Smooth muscle cell (in vitro differentiated cells): Measurements from ENCODE around the gene FSTL4. TPM values are rescaled to one million over a fixed set of nuclear protein-coding genes. Genes with fewer than 3 reads are reported as not detected.

Experiments used
- DNase-seq: peaks from one replicate; lab custom pipeline; 2025; ENCODE audit not compliant: unreplicated experiment; lab: John Stamatoyannopoulos, UW
- H2AFZ ChIP-seq: fragments of 200-600 bp; sonication (generic); 2 replicates; pipeline ENCODE4 v1.6.0; 2016; ENCODE audit warnings: antibody characterized with exemption, low read depth, mild to moderate bottlenecking
- H3F3A ChIP-seq: fragments of 200-600 bp; sonication (generic); 2 replicates; pipeline ENCODE4 v1.6.0; 2017; ENCODE audit warnings: antibody characterized with exemption, low read depth
- H3K27ac ChIP-seq: fragments of 200-600 bp; sonication (generic); 2 replicates; pipeline ENCODE4 v1.5.1; 2016; ENCODE audit warnings: low read depth, mild to moderate bottlenecking
- H3K27me3 ChIP-seq: fragments of 200-600 bp; sonication (generic); 2 replicates; pipeline ENCODE4 v1.6.1; 2016; ENCODE audit warnings: low read depth, mild to moderate bottlenecking
- H3K36me3 ChIP-seq: fragments of 200-600 bp; sonication (generic); 2 replicates; pipeline ENCODE4 v1.5.1; 2016; ENCODE audit warnings: low read depth
- H3K4me1 ChIP-seq: fragments of 200-600 bp; sonication (generic); 2 replicates; pipeline ENCODE4 v1.5.1; 2016; ENCODE audit warnings: low read depth
- H3K4me2 ChIP-seq: fragments of 200-600 bp; sonication (generic); 2 replicates; pipeline ENCODE4 v1.6.0; 2016; ENCODE audit warnings: mild to moderate bottlenecking
- H3K4me3 ChIP-seq: fragments of 200-600 bp; sonication (generic); 2 replicates; pipeline ENCODE4 v1.5.1; 2016; ENCODE audit warnings: mild to moderate bottlenecking
- H3K79me2 ChIP-seq: fragments of 200-600 bp; sonication (generic); 2 replicates; pipeline ENCODE4 v1.6.0; 2016; ENCODE audit warnings: low read depth, mild to moderate bottlenecking
- H3K9ac ChIP-seq: fragments of 200-600 bp; sonication (generic); 2 replicates; pipeline ENCODE4 v1.6.0; 2016; ENCODE audit warnings: low read depth
- H3K9me3 ChIP-seq: fragments of 200-600 bp; sonication (generic); replicated peaks from 2 replicates; pipeline ENCODE4 v1.5.1; 2016; ENCODE audit warnings: low read depth
- H4K20me1 ChIP-seq: fragments of 200-600 bp; sonication (generic); 2 replicates; pipeline ENCODE4 v1.6.0; 2016; ENCODE audit warnings: low read depth
- CTCF ChIP-seq: fragments of 200-600 bp; sonication (generic); IDR thresholded peaks from 2 replicates; pipeline ENCODE4 v1.5.1; 2017; ENCODE audit warnings: borderline replicate concordance, mild to moderate bottlenecking, antibody characterized with exemption; ENCODE audit not compliant: insufficient read depth, poor library complexity, severe bottlenecking
- WGBS: methylation state at CpG from one replicate; pipeline ENCODE4 v1.1.7; 2016; ENCODE audit warnings: low lambda C conversion rate; 5-methylcytosine and 5-hydroxymethylcytosine counted together
- polyA plus RNA-seq: library from polyadenylated mRNA; unstranded; fragments of >200 nt; fragmentation: Nextera tagmentation; extraction: Ambion mirVana; gene quantifications from 2 replicates; pipeline ENCODE4 v1.2.1, GENCODE V29; 2016
- total RNA-seq: library from RNA; depleted of rRNA; stranded (reverse); fragments of >200 nt; gene quantifications from 2 replicates; pipeline ENCODE4 v1.2.3, GENCODE V29; 2014

Gene FSTL4
- total and polyA plus RNA-seq, 2 experiments from 2014 or later: 0.49 TPM; not detected in 1

GRCh38 chr5:133299021-133299420 lies 313.3 kb downstream of the FSTL4 start:
- WGBS: 89% methylated on average over 1 of the region's 1 CpG
- Histone ChIP-seq H3K4me2 (no peak overlapping the region), H3K27me3 (peaks cover 4% of the 10 kb centered on the region), H4K20me1 (no peaks in the 10 kb centered on the region), H3K4me3 (no peak overlapping the region), H2AFZ (no peak overlapping the region), H3K27ac (no peak overlapping the region), H3F3A (no peaks in the 10 kb centered on the region), H3K9me3 (no peaks in the 10 kb centered on the region), H3K36me3 (no peaks in the 10 kb centered on the region), H3K79me2 (no peaks in the 10 kb centered on the region), H3K9ac (no peak overlapping the region), H3K4me1 (no peaks in the 10 kb centered on the region)
- DNase-seq: no peak
- no peak for TF ChIP-seq CTCF

- no peak for TF ChIP-seq CTCF
- WGBS: 84% methylated on average over 4 of the region's 4 CpGs
- no peak overlapping the region for H3K4me2 ChIP-seq
Measured at GRCh38 chr5:133298447-133298846, 313.9 kb downstream of the FSTL4 start.

GRCh38 chr5:133297293-133297692 lies 315.0 kb downstream of the FSTL4 start:
- H3K79me2 ChIP-seq: no peaks in the 10 kb centered on the region
- H2AFZ ChIP-seq: no peak overlapping the region
- no peak overlapping the region for H3K9ac ChIP-seq
- H3K27me3 ChIP-seq: peaks cover 4% of the 10 kb centered on the region
- no peaks in the 10 kb centered on the region for H3F3A ChIP-seq
- no peaks in the 10 kb centered on the region for H3K4me1 ChIP-seq
- no peaks in the 10 kb centered on the region for H3K36me3 ChIP-seq
- H3K4me3 ChIP-seq: no peak overlapping the region
- no peak overlapping the region for H3K27ac ChIP-seq
- TF ChIP-seq CTCF: no peak
- H3K9me3 ChIP-seq: no peaks in the 10 kb centered on the region
- no peaks in the 10 kb centered on the region for H4K20me1 ChIP-seq
- DNase-seq: no peak
- H3K4me2 ChIP-seq: no peak overlapping the region
- WGBS: 89% methylated on average over 5 of the region's 5 CpGs

More at GRCh38 chr5:133298447-133298846, 313.9 kb downstream of the FSTL4 start:
- no peaks in the 10 kb centered on the region for H3F3A ChIP-seq
- no peak for DNase-seq
- no peaks in the 10 kb centered on the region for H3K4me1 ChIP-seq
- no peaks in the 10 kb centered on the region for H3K79me2 ChIP-seq
- peaks cover 4% of the 10 kb centered on the region for H3K27me3 ChIP-seq
- no peak overlapping the region for H3K4me3 ChIP-seq
- no peak overlapping the region for H3K9ac ChIP-seq
- no peaks in the 10 kb centered on the region for H3K9me3 ChIP-seq
- H2AFZ ChIP-seq: no peak overlapping the region
- H3K27ac ChIP-seq: no peak overlapping the region
- no peaks in the 10 kb centered on the region for H4K20me1 ChIP-seq
- no peaks in the 10 kb centered on the region for H3K36me3 ChIP-seq

- no peaks in the 10 kb centered on the region for H3K27me3 ChIP-seq
- TF ChIP-seq CTCF: no peak
- no peak overlapping the region for H3K9ac ChIP-seq
- no peak overlapping the region for H3K4me3 ChIP-seq
- DNase-seq: no peak
- no peaks in the 10 kb centered on the region for H4K20me1 ChIP-seq
- no peaks in the 10 kb centered on the region for H3K4me1 ChIP-seq
- H2AFZ ChIP-seq: no peak overlapping the region
- no peaks in the 10 kb centered on the region for H3F3A ChIP-seq
- H3K4me2 ChIP-seq: no peak overlapping the region
- H3K9me3 ChIP-seq: no peaks in the 10 kb centered on the region
- WGBS: 57% methylated on average over 5 of the region's 5 CpGs
- H3K79me2 ChIP-seq: no peaks in the 10 kb centered on the region
- H3K27ac ChIP-seq: no peak overlapping the region
- H3K36me3 ChIP-seq: no peaks in the 10 kb centered on the region
Measured at GRCh38 chr5:133296624-133297023, 315.7 kb downstream of the FSTL4 start.
